ENCODE results near the gene STARD7.

GRCh38 chr2:96205888-96206287 lies 2.7 kb downstream of the STARD7 start:
- TF ChIP-seq CTCF (IDR thresholded peaks at IDR 0.05) (no peak), POLR2A (IDR thresholded peaks at IDR 0.05) (no peak)

Data from body of pancreas (tissue), 4 donors.